ENCODE data around the gene MAT2A.

DNA sequence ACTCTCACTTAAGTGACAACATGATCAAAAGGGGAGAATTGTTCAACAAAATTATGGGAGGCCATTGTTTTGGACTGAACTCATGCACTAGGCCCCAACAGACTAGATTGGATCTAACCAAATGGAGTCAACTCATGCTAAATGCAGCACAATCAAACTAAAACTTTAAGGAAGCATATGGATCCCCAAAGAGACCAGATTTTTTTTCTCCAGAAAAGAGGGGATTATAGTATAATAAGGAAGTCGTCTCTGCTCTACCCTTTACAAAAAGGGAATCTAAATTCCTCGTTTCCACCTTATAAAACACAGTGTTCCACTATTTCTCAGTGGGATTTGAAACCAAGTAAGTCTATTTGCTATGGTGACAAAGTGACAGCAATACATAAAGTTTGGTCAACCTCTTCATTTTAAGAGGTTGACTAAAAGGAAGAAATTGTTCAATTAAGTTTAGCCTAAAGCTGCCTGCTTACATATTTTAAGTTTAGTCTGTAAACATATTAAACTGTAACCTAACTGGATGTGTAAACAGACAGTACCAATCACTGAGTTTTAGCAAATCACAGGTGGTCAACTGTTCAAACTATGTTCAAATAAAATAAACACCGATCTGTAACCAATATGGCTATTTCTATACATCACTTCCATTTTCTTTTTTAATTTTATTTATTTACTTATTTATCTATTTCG lies 40.9 kb upstream of the MAT2A start:
- TF ChIP-seq, protein P1, sequence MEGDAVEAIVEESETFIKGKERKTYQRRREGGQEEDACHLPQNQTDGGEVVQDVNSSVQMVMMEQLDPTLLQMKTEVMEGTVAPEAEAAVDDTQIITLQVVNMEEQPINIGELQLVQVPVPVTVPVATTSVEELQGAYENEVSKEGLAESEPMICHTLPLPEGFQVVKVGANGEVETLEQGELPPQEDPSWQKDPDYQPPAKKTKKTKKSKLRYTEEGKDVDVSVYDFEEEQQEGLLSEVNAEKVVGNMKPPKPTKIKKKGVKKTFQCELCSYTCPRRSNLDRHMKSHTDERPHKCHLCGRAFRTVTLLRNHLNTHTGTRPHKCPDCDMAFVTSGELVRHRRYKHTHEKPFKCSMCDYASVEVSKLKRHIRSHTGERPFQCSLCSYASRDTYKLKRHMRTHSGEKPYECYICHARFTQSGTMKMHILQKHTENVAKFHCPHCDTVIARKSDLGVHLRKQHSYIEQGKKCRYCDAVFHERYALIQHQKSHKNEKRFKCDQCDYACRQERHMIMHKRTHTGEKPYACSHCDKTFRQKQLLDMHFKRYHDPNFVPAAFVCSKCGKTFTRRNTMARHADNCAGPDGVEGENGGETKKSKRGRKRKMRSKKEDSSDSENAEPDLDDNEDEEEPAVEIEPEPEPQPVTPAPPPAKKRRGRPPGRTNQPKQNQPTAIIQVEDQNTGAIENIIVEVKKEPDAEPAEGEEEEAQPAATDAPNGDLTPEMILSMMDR (IDR thresholded peaks at IDR 0.05 in 4 of 5, conservative IDR thresholded peaks at IDR 0.05 in 1 of 5), result no peak
- no peak for TF ChIP-seq POLR2A (IDR thresholded peaks at IDR 0.05)
